Measurements from ENCODE around the gene LDHAL6A. TPM values are rescaled to one million over a fixed set of nuclear protein-coding genes. Genes with fewer than 3 reads are reported as not detected.

Gene LDHAL6A
- polyA plus RNA-seq, 1 experiment, result not detected

GRCh38 chr11:18466402-18466801 is 10.7 kb downstream of the LDHAL6A start:
- CTCF ChIA-PET, result no interaction called here
- H3K4me3 ChIP-seq (ENCODE audit: low read depth, low read length), result no peak overlapping the region
- H3K9me3 ChIP-seq (ENCODE audit: control insufficient read depth, insufficient read depth, low read length), result no peaks in the 10 kb centered on the region
- POLR2A ChIA-PET, result no interaction called here
- no peak for DNase-seq (ENCODE audit: low read depth, low spot score)
- no peak overlapping the region for H3K27ac ChIP-seq (ENCODE audit: low read depth, low read length)
- H3K27me3 ChIP-seq (ENCODE audit: control insufficient read depth, insufficient read depth, low read length), result no peaks in the 10 kb centered on the region
- no peak for TF ChIP-seq CTCF (IDR thresholded peaks at IDR 0.05; ENCODE audit: low read depth, low read length)

GRCh38 chr11:18468059-18468458 is 12.4 kb downstream of the LDHAL6A start:
- TF ChIP-seq CTCF (IDR thresholded peaks at IDR 0.05; ENCODE audit: low read depth, low read length), result no peak
- ChIA-PET POLR2A (no interaction called here), CTCF (no interaction called here)

GRCh38 chr11:18468961-18469360 is 13.3 kb downstream of the LDHAL6A start:
- no peaks in the 10 kb centered on the region for H3K27me3 ChIP-seq (ENCODE audit: control insufficient read depth, insufficient read depth, low read length)
- DNase-seq (ENCODE audit: low read depth, low spot score), result no peak
- H3K9me3 ChIP-seq (ENCODE audit: control insufficient read depth, insufficient read depth, low read length), result no peaks in the 10 kb centered on the region
- H3K4me3 ChIP-seq (ENCODE audit: low read depth, low read length), result no peak overlapping the region
- CTCF ChIA-PET, result no interaction called here
- TF ChIP-seq CTCF (IDR thresholded peaks at IDR 0.05; ENCODE audit: low read depth, low read length), result no peak
- H3K27ac ChIP-seq (ENCODE audit: low read depth, low read length), result no peak overlapping the region
- POLR2A ChIA-PET, result interaction anchor here (0.5 kb wide), 1 partner anchor 147 kb away, joined by 3 read pairs; the partner anchor contains the start of gene GTF2H1

More at GRCh38 chr11:18468059-18468458, 12.4 kb downstream of the LDHAL6A start:
- Histone ChIP-seq H3K4me3 (ENCODE audit: low read depth, low read length) (no peak overlapping the region), H3K27ac (ENCODE audit: low read depth, low read length) (no peak overlapping the region), H3K27me3 (ENCODE audit: control insufficient read depth, insufficient read depth, low read length) (no peaks in the 10 kb centered on the region), H3K9me3 (ENCODE audit: control insufficient read depth, insufficient read depth, low read length) (no peaks in the 10 kb centered on the region)
- DNase-seq (ENCODE audit: low read depth, low spot score), result no peak

- Histone ChIP-seq H3K27me3 (ENCODE audit: control insufficient read depth, insufficient read depth, low read length) (no peaks in the 10 kb centered on the region), H3K9me3 (ENCODE audit: control insufficient read depth, insufficient read depth, low read length) (no peaks in the 10 kb centered on the region), H3K27ac (ENCODE audit: low read depth, low read length) (no peak overlapping the region), H3K4me3 (ENCODE audit: low read depth, low read length) (no peak overlapping the region)
- TF ChIP-seq CTCF (IDR thresholded peaks at IDR 0.05; ENCODE audit: low read depth, low read length), result no peak
- DNase-seq (ENCODE audit: low read depth, low spot score), result no peak
- CTCF ChIA-PET, result interaction anchor here (0.7 kb wide), 1 partner anchor 43 kb away, joined by 3 read pairs; no protein-coding TSS in a partner anchor
- POLR2A ChIA-PET, result no interaction called here
Observed at GRCh38 chr11:18471995-18472394, 16.3 kb downstream of the LDHAL6A start.

GRCh38 chr11:18472587-18472986 is 16.9 kb downstream of the LDHAL6A start:
- DNase-seq (ENCODE audit: low read depth, low spot score), result no peak
- Histone ChIP-seq H3K27ac (ENCODE audit: low read depth, low read length) (no peak overlapping the region), H3K27me3 (ENCODE audit: control insufficient read depth, insufficient read depth, low read length) (no peaks in the 10 kb centered on the region), H3K9me3 (ENCODE audit: control insufficient read depth, insufficient read depth, low read length) (no peaks in the 10 kb centered on the region), H3K4me3 (ENCODE audit: low read depth, low read length) (no peak overlapping the region)
- no peak for TF ChIP-seq CTCF (IDR thresholded peaks at IDR 0.05; ENCODE audit: low read depth, low read length)
- CTCF ChIA-PET, result no interaction called here
- POLR2A ChIA-PET, result no interaction called here
